ENCODE measurements around the gene SCO1.

SCO1 gene

DNA sequence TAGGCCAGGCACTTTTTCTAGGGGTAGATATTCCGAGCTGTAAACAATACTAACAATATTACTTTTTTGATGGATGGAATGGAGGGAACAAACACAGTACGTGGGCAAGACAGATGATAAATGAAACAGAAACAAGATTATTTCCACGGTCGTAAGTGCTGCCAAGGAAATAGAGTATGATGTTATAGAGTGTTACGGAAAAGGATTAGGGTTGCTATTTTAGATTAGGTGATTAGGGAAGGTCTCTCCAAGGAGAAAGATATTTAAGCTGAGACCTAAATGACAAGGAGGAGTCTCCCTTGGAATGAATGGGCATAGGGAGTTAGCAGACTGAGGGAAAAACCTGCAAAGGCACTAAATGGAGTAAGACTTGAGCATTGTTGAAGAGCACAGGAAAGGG is 8.4 kb upstream of the SCO1 start:
- Histone ChIP-seq H3K36me3 (ENCODE audit: insufficient read depth, low read length) (peaks cover 50% of the 10 kb centered on the region), H3K27me3 (ENCODE audit: insufficient read depth, low read length) (no peaks in the 10 kb centered on the region), H3K4me2 (ENCODE audit: low read length) (no peak overlapping the region), H3K4me3 (ENCODE audit: low read depth, low read length, poor library complexity, severe bottlenecking) (no peak overlapping the region), H2AFZ (ENCODE audit: low read length) (no peak overlapping the region), H3K9ac (ENCODE audit: low read length) (no peak overlapping the region), H3K79me2 (ENCODE audit: insufficient read depth, low read length) (no peaks in the 10 kb centered on the region), H3K9me3 (ENCODE audit: low read length) (no peaks in the 10 kb centered on the region), H4K20me1 (ENCODE audit: insufficient read depth, low read length) (no peaks in the 10 kb centered on the region), H3K27ac (ENCODE audit: low read depth, low read length, poor library complexity, severe bottlenecking) (no peak overlapping the region), H3K9me2 (ENCODE audit: low read depth, low read length) (no peaks in the 10 kb centered on the region), H3F3A (ENCODE audit: insufficient read depth, low read length) (no peaks in the 10 kb centered on the region), H3K4me1 (ENCODE audit: insufficient read depth, low read length, severe bottlenecking) (no peaks in the 10 kb centered on the region)
- no peak for TF ChIP-seq EZH2 (IDR thresholded peaks at IDR 0.05; ENCODE audit: borderline replicate concordance, low read length)
- TF ChIP-seq, protein P1, sequence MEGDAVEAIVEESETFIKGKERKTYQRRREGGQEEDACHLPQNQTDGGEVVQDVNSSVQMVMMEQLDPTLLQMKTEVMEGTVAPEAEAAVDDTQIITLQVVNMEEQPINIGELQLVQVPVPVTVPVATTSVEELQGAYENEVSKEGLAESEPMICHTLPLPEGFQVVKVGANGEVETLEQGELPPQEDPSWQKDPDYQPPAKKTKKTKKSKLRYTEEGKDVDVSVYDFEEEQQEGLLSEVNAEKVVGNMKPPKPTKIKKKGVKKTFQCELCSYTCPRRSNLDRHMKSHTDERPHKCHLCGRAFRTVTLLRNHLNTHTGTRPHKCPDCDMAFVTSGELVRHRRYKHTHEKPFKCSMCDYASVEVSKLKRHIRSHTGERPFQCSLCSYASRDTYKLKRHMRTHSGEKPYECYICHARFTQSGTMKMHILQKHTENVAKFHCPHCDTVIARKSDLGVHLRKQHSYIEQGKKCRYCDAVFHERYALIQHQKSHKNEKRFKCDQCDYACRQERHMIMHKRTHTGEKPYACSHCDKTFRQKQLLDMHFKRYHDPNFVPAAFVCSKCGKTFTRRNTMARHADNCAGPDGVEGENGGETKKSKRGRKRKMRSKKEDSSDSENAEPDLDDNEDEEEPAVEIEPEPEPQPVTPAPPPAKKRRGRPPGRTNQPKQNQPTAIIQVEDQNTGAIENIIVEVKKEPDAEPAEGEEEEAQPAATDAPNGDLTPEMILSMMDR (IDR thresholded peaks at IDR 0.05; ENCODE audit: low read length), result no peak

DNA sequence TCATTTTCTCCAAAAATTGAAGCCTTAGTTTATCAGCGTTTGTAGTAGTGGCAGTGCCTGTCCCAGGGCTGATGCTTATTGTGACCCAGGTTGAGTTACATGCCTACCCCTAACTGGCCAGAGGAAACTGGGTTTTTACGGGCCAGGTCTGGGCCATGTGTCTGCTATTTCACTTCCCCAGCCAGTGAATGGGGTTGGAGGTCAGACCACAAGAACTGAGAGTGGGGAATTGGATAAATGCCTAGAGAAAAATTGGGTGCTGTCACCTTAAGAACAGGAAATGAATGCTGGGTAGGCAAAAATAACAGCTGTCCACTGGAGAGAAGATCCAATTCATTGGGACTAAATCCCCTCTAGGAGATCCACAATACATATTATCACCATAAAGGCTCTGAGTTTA is 5.2 kb upstream of the SCO1 start:
- no peak overlapping the region for H3K27ac ChIP-seq (ENCODE audit: low read depth, low read length, poor library complexity, severe bottlenecking)
- H2AFZ ChIP-seq (ENCODE audit: low read length), result no peak overlapping the region
- H3K9me2 ChIP-seq (ENCODE audit: low read depth, low read length), result no peaks in the 10 kb centered on the region
- no peaks in the 10 kb centered on the region for H3F3A ChIP-seq (ENCODE audit: insufficient read depth, low read length)
- H3K4me3 ChIP-seq (ENCODE audit: low read depth, low read length, poor library complexity, severe bottlenecking), result no peak overlapping the region
- no peak overlapping the region for H3K4me2 ChIP-seq (ENCODE audit: low read length)
- no peaks in the 10 kb centered on the region for H3K9me3 ChIP-seq (ENCODE audit: low read length)
- H3K9ac ChIP-seq (ENCODE audit: low read length), result no peak overlapping the region
- H3K36me3 ChIP-seq (ENCODE audit: insufficient read depth, low read length), result peaks cover 27% of the 10 kb centered on the region
- peaks cover 10% of the 10 kb centered on the region; the same call in 1 of the 2 replicates for H3K79me2 ChIP-seq (ENCODE audit: insufficient read depth, low read length)
- H3K27me3 ChIP-seq (ENCODE audit: insufficient read depth, low read length), result no peaks in the 10 kb centered on the region
- no peaks in the 10 kb centered on the region for H4K20me1 ChIP-seq (ENCODE audit: insufficient read depth, low read length)
- peaks cover 16% of the 10 kb centered on the region for H3K4me1 ChIP-seq (ENCODE audit: insufficient read depth, low read length, severe bottlenecking)
- TF ChIP-seq, protein P1 (IDR thresholded peaks at IDR 0.05; ENCODE audit: low read length), result no peak
- no peak for TF ChIP-seq EZH2 (IDR thresholded peaks at IDR 0.05; ENCODE audit: borderline replicate concordance, low read length)

DNA sequence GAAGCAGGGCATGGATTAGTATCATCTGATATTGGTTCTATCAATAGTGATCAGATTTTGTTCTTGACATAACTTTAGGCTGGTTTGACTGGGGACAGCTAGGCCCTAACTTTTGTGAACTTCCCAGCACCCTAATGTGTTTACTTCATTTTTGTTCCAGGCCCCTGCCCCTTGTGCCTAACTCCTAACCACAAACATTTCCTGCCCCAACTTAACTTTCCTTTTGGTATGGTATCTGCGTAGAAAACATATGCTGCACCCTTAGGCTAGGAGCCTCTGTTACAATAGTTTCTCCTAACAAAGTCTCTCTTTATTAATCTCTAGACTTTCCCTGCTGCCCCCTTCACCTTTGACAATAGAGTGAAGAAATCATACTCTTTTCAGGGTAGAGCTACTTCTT is 2.5 kb upstream of the SCO1 start:
- no peak overlapping the region for H3K9ac ChIP-seq (ENCODE audit: low read length)
- TF ChIP-seq EZH2 (IDR thresholded peaks at IDR 0.05; ENCODE audit: borderline replicate concordance, low read length), result no peak
- TF ChIP-seq, protein P1 (IDR thresholded peaks at IDR 0.05; ENCODE audit: low read length), result no peak
- no peaks in the 10 kb centered on the region for H3K27me3 ChIP-seq (ENCODE audit: insufficient read depth, low read length)
- H3K79me2 ChIP-seq (ENCODE audit: insufficient read depth, low read length), result peaks cover 34% of the 10 kb centered on the region
- H3K9me3 ChIP-seq (ENCODE audit: low read length), result no peaks in the 10 kb centered on the region
- H3F3A ChIP-seq (ENCODE audit: insufficient read depth, low read length), result no peaks in the 10 kb centered on the region
- H3K9me2 ChIP-seq (ENCODE audit: low read depth, low read length), result no peaks in the 10 kb centered on the region
- H3K4me1 ChIP-seq (ENCODE audit: insufficient read depth, low read length, severe bottlenecking), result peaks cover 32% of the 10 kb centered on the region
- H2AFZ ChIP-seq (ENCODE audit: low read length), result no peak overlapping the region
- peaks cover 11% of the 10 kb centered on the region for H3K36me3 ChIP-seq (ENCODE audit: insufficient read depth, low read length)
- H4K20me1 ChIP-seq (ENCODE audit: insufficient read depth, low read length), result no peaks in the 10 kb centered on the region
- peak overlapping the region; percentile 19 for H3K27ac ChIP-seq (ENCODE audit: low read depth, low read length, poor library complexity, severe bottlenecking)
- no peak overlapping the region for H3K4me3 ChIP-seq (ENCODE audit: low read depth, low read length, poor library complexity, severe bottlenecking)
- H3K4me2 ChIP-seq (ENCODE audit: low read length), result no peak overlapping the region
